RWPE1 (cell line): Measurements from ENCODE around the gene TMOD2.

ENCODE experiments used
- CTCF ChIA-PET: fragments of 350-600 bp; sonication (Branson Sonifier 250); formaldehyde crosslinking; extraction: SDS; loops from one replicate; lab custom pipeline; 2021; lab: Yijun Ruan, JAX
- POLR2A ChIA-PET: fragments of 400-600 bp; formaldehyde crosslinking; extraction: SDS; loops from one replicate; lab custom pipeline; 2020; ENCODE audit warnings: antibody characterized with exemption; ENCODE audit not compliant: low non-redundant PET; lab: Yijun Ruan, JAX
- DNase-seq: peaks from one replicate; pipeline ENCODE4 v3.0.0; 2012; ENCODE audit warnings: low spot score
- H3K27ac ChIP-seq: fragments of 450-650 bp; 2 replicates; pipeline ENCODE4 v1.5.1; 2017
- CTCF ChIP-seq: fragments of 450-650 bp; conservative IDR thresholded peaks from 2 replicates; pipeline ENCODE4 v1.5.1; 2017; ENCODE audit warnings: low read depth, mild to moderate bottlenecking

TMOD2 gene

DNA sequence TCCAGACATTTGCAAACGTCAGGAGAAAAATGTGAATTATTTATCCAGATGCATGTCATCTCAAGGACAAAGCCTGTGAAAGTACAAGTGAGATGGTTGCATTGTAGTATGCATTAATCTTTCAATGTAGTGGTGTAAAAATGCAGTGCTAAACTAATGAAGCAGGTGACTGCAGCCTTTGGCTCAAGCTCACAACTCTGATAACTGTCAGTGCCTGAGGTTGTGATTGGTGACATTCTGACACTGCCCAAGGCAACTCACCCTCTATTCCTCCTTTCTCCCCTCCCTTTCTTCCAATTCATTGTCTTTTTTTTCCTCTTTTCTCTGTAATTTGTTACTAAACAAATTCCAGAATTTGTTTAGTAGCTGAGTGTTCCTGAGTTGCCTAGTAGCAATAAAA, 58.1 kb downstream of the TMOD2 start:
- no peak overlapping the region for H3K27ac ChIP-seq
- no peak for DNase-seq
- no peak for TF ChIP-seq CTCF
- POLR2A ChIA-PET = no interaction called here
- CTCF ChIA-PET = interaction anchor here (1.2 kb wide), 1 partner anchor 33 kb away, joined by 4 read pairs; no protein-coding TSS in a partner anchor

DNA sequence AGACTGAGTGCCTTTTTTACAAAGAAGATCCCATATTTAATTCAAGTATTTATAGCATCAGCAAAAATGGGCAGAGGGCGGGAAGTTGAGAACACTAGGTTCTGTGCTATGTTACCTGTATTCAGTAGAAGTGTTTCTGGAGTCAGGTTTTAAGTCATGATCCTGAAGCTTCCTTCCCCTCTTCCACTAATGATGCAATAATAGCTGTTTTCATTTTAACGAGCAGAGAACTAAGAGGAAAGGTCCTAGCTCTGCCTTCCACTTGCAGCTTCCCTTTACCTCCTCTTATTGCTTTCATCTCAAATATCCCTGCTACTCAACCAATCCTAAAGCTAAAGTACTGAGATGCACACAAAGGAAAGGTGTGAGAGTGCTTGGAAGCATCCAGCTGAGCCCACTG, 61.2 kb downstream of the TMOD2 start:
- DNase-seq = no peak
- ChIA-PET POLR2A (no interaction called here), CTCF (no interaction called here)

GRCh38 chr15:51814606-51815005, 63.2 kb downstream of the TMOD2 start:
- TF ChIP-seq CTCF = no peak
- POLR2A ChIA-PET = no interaction called here
- CTCF ChIA-PET = no interaction called here

More for the DNA sequence above, 61.2 kb downstream of the TMOD2 start:
- TF ChIP-seq CTCF = no peak
- H3K27ac ChIP-seq = no peak overlapping the region

GRCh38 chr15:51816611-51817010, 65.2 kb downstream of the TMOD2 start:
- no peak for DNase-seq
- no peak for TF ChIP-seq CTCF
- POLR2A ChIA-PET = no interaction called here
- CTCF ChIA-PET = interaction anchor here (0.5 to 0.6 kb wide), 2 partner anchors 39 to 206 kb away, joined by 3 to 5 read pairs; no protein-coding TSS in a partner anchor
- H3K27ac ChIP-seq = no peak overlapping the region

More at GRCh38 chr15:51814606-51815005, 63.2 kb downstream of the TMOD2 start:
- no peak overlapping the region for H3K27ac ChIP-seq
- no peak for DNase-seq

GRCh38 chr15:51818150-51818549, 66.8 kb downstream of the TMOD2 start:
- no peak overlapping the region for H3K27ac ChIP-seq
- CTCF ChIA-PET = no interaction called here
- no peak for DNase-seq
- no peak for TF ChIP-seq CTCF
- POLR2A ChIA-PET = no interaction called here

DNA sequence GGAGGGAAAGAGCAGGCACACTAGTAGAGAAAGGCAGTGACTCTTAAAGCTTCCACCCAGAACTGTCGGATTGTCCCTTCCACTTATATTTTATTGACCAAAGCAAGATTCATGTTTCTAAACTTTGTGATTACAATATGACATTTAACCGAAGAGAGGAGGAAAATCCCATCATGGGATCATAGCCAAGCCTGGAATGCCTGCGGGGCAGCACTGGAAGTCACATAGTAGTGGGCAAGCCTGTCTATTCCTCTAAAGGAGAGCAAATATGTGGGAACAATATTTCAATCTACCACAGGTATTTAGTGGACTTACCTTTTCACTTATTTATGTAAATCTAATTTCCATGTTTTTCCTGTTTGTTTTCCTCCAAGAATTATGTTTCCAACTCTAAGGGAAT, 74.3 kb downstream of the TMOD2 start:
- POLR2A ChIA-PET = no interaction called here
- CTCF ChIA-PET = interaction anchor here (0.5 to 1.1 kb wide), 4 partner anchors 24 to 256 kb away, joined by 3 to 11 read pairs (median 4); no protein-coding TSS in a partner anchor
- no peak overlapping the region for H3K27ac ChIP-seq
- no peak for TF ChIP-seq CTCF
- DNase-seq = no peak
